ENCODE measurements around the gene TMEM205. TPM values are rescaled to one million over a fixed set of nuclear protein-coding genes. Genes with fewer than 3 reads are reported as not detected.

Gene TMEM205
- total and polyA plus RNA-seq, 2 of the 13 experiments (the other 11 are each of a cell fraction or from before 2014, with no cell fraction given): 45.5 to 98.7 TPM

DNA sequence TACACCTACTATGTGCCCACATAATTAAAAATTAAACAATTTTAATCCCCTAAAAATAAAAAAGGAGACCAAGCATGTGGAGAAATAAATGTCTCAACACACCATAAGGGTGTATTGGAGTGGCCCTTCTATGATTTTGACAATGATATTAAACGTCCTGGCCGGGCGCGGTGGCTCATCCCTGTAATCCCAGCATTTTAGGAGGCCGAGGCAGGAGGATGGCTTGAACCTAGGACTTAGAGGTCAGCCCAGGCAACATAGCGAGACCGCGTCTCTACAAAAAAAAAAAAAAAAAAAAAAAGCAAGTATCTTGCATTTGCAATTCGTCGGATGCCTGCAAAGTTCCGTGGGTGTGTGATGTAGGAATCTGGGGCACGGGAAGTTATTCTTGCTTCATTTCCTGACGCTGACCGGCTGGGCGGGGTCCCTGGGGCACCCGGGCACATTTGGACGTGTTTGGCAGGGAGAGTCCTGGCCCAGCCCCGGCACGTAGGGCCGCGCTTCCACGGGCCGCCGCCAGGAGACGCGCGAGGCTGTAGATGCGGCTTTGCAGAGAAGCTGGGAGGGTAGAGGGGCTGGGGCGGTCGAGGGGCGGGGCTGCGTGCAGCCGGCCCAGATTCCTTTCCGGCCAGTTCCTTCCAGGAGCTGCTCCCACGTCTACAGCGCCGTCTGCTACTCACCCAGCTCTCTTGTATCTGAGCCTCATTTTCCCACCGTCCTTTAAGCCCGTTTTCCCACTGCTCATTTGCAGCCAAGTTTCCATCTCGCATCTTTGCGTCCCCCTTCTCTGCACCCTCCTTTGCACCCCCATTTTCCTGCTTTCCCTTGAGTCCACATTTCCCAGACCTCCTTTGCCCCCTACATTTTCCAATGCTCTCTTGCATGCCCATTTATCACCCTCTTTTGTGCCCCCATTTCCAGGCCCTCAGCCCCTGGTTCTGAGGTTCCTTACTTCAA, 52.4 kb downstream of the TMEM205 start (continued):
- TF ChIP-seq TFDP2 (CRISPR knock-in tag; IDR thresholded peaks at IDR 0.05) (0 out of 2 replicates have a peak, but pooled peaks have one; percentile 25), ZNF709 (CRISPR knock-in tag; IDR thresholded peaks at IDR 0.05) (no peak), ZNF513 (CRISPR knock-in tag; conservative IDR thresholded peaks at IDR 0.05) (no peak), HDAC1 (CRISPR knock-in tag; IDR thresholded peaks at IDR 0.05) (peak; percentile 55), YY1 (IDR thresholded peaks at IDR 0.05; ENCODE audit: insufficient read depth, insufficient replicate concordance, low read depth, low read length) (peak; percentile 66), KAT2B (IDR thresholded peaks at IDR 0.05; ENCODE audit: borderline replicate concordance, low read depth, low read length) (no peak), ZNF674 (CRISPR knock-in tag; IDR thresholded peaks at IDR 0.05; ENCODE audit: low read depth) (no peak), GFI1 (CRISPR knock-in tag; IDR thresholded peaks at IDR 0.05; ENCODE audit: borderline replicate concordance) (0 out of 2 replicates have a peak, but pooled peaks have one; percentile 39), SNAPC5 (CRISPR knock-in tag; IDR thresholded peaks at IDR 0.05; ENCODE audit: borderline replicate concordance) (no peak), RXRA (CRISPR knock-in tag; IDR thresholded peaks at IDR 0.05) (0 out of 2 replicates have a peak, but pooled peaks have one; percentile 33), RBAK (CRISPR knock-in tag; IDR thresholded peaks at IDR 0.05) (no peak), SMAD3 (CRISPR knock-in tag; IDR thresholded peaks at IDR 0.05) (0 out of 2 replicates have a peak, but pooled peaks have one; percentile 41), ZNF747 (CRISPR knock-in tag; IDR thresholded peaks at IDR 0.05; ENCODE audit: borderline replicate concordance) (peak; percentile 82; the same call in 1 of the 2 replicates), KLF6 (CRISPR knock-in tag; IDR thresholded peaks at IDR 0.05) (0 out of 2 replicates have a peak, but pooled peaks have one; percentile 31), RELA (CRISPR knock-in tag; IDR thresholded peaks at IDR 0.05) (no peak), ZEB1 (IDR thresholded peaks at IDR 0.05; ENCODE audit: insufficient replicate concordance, low read depth) (no peak)
- TF ChIP-seq, protein P1, sequence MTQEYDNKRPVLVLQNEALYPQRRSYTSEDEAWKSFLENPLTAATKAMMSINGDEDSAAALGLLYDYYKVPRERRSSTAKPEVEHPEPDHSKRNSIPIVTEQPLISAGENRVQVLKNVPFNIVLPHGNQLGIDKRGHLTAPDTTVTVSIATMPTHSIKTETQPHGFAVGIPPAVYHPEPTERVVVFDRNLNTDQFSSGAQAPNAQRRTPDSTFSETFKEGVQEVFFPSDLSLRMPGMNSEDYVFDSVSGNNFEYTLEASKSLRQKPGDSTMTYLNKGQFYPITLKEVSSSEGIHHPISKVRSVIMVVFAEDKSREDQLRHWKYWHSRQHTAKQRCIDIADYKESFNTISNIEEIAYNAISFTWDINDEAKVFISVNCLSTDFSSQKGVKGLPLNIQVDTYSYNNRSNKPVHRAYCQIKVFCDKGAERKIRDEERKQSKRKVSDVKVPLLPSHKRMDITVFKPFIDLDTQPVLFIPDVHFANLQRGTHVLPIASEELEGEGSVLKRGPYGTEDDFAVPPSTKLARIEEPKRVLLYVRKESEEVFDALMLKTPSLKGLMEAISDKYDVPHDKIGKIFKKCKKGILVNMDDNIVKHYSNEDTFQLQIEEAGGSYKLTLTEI (CRISPR knock-in tag; conservative IDR thresholded peaks at IDR 0.05): no peak
- TF ChIP-seq, protein P2, sequence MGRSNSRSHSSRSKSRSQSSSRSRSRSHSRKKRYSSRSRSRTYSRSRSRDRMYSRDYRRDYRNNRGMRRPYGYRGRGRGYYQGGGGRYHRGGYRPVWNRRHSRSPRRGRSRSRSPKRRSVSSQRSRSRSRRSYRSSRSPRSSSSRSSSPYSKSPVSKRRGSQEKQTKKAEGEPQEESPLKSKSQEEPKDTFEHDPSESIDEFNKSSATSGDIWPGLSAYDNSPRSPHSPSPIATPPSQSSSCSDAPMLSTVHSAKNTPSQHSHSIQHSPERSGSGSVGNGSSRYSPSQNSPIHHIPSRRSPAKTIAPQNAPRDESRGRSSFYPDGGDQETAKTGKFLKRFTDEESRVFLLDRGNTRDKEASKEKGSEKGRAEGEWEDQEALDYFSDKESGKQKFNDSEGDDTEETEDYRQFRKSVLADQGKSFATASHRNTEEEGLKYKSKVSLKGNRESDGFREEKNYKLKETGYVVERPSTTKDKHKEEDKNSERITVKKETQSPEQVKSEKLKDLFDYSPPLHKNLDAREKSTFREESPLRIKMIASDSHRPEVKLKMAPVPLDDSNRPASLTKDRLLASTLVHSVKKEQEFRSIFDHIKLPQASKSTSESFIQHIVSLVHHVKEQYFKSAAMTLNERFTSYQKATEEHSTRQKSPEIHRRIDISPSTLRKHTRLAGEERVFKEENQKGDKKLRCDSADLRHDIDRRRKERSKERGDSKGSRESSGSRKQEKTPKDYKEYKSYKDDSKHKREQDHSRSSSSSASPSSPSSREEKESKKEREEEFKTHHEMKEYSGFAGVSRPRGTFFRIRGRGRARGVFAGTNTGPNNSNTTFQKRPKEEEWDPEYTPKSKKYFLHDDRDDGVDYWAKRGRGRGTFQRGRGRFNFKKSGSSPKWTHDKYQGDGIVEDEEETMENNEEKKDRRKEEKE (IDR thresholded peaks at IDR 0.05): no peak
